ENCODE results near the gene POLE3. TPM values are rescaled to one million over a fixed set of nuclear protein-coding genes. Genes with fewer than 3 reads are reported as not detected.

Gene POLE3
- total and polyA plus RNA-seq, 9 of the 15 experiments (the other 6 are each of a cell fraction or from before 2014, with no cell fraction given), result 52.6 to 179 (median 110) TPM

DNA sequence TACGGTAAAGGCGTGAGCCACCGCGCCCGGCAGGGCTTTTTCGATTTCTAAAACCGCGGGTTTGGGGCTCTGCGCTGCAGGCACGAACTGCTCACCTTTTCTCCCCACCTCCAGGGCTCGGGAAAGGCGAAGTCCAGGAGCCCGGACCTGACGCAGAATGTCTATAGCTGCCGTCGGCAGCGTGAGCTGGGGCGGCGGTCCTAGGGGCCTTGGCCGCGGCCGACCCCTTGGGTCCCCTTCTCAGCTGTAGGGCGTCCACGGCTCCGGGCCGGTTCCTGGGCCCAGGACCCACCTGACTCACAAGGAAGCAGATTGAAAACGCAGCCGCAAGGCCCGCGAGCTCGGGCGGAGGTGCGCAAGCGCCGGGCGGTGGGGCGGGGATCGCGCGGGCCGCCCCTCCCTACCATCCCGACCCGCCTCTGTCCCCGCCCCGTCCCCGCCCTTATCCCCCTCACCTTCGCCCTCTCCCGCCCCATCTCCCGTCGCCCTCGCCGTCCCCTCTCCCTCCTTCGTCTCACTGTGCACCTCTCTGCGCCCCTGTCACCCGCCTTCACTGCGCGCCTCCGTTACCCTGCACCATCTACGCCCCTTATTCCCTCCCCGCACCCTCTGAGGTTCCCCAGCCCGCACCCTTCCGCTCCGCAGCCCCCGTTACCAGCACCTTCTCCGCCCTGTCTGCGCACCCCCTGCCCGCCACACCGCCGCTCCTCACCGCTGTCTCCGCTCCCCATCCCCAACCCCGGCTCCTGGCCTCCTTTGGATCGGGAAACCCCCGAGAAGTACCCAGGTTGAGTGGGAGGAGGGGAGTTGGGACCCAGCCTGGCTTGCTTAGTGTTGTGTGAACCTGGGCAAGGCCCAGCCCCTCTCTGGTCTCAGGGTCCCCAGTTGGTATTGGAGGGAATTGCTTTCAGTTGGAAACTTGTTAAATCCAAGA lies 33.6 kb downstream of the POLE3 start, which contains the start of gene HDHD3 (continued):
- TF ChIP-seq, protein P1, sequence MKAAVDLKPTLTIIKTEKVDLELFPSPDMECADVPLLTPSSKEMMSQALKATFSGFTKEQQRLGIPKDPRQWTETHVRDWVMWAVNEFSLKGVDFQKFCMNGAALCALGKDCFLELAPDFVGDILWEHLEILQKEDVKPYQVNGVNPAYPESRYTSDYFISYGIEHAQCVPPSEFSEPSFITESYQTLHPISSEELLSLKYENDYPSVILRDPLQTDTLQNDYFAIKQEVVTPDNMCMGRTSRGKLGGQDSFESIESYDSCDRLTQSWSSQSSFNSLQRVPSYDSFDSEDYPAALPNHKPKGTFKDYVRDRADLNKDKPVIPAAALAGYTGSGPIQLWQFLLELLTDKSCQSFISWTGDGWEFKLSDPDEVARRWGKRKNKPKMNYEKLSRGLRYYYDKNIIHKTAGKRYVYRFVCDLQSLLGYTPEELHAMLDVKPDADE (conservative IDR thresholded peaks at IDR 0.05; ENCODE audit: control insufficient read depth, low read depth, low read length), result 0 out of 2 replicates have a peak, but pooled peaks have one; percentile 48
- TF ChIP-seq, protein P2, sequence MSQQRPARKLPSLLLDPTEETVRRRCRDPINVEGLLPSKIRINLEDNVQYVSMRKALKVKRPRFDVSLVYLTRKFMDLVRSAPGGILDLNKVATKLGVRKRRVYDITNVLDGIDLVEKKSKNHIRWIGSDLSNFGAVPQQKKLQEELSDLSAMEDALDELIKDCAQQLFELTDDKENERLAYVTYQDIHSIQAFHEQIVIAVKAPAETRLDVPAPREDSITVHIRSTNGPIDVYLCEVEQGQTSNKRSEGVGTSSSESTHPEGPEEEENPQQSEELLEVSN (IDR thresholded peaks at IDR 0.05; ENCODE audit: borderline replicate concordance in 1 of 2, extremely low read depth in 1 of 2, insufficient read depth in 1 of 2, insufficient read length in 1 of 2, low read depth in 1 of 2, low read length in 1 of 2, poor library complexity in 1 of 2, severe bottlenecking in 1 of 2), result peak in 1 of 2 experiments; percentile 20
- no peak for TF ChIP-seq FOXK1 (CRISPR knock-in tag; IDR thresholded peaks at IDR 0.05; ENCODE audit: borderline replicate concordance)
- no peak for TF ChIP-seq NBN (IDR thresholded peaks at IDR 0.05; ENCODE audit: low read depth)
- no peak for TF ChIP-seq ZNF507 (tag; conservative IDR thresholded peaks at IDR 0.05)
- TF ChIP-seq MGA (IDR thresholded peaks at IDR 0.05), result peak; percentile 9; the same call in 1 of the 2 replicates
- peak; percentile 45; the same call in 1 of the 2 replicates for TF ChIP-seq SP1 (CRISPR knock-in tag; IDR thresholded peaks at IDR 0.05)
- TF ChIP-seq MBD2 (IDR thresholded peaks at IDR 0.05; ENCODE audit: borderline replicate concordance, low read depth), result 0 out of 2 replicates have a peak, but pooled peaks have one; percentile 29
- no peak for TF ChIP-seq PCBP2 (IDR thresholded peaks at IDR 0.05; ENCODE audit: low read depth, low read length, poor library complexity, severe bottlenecking)
